ENCODE data around the gene PON3.
"Not testable (repeated sequence)": the region's sequence is repeated elsewhere in the genome, so short reads cannot be mapped to it uniquely, and the experiment has no call there.

PON3 gene

GRCh38 chr7:95411666-95412065, 15.5 kb upstream of the PON3 start:
- DNase-seq: no peak

DNA sequence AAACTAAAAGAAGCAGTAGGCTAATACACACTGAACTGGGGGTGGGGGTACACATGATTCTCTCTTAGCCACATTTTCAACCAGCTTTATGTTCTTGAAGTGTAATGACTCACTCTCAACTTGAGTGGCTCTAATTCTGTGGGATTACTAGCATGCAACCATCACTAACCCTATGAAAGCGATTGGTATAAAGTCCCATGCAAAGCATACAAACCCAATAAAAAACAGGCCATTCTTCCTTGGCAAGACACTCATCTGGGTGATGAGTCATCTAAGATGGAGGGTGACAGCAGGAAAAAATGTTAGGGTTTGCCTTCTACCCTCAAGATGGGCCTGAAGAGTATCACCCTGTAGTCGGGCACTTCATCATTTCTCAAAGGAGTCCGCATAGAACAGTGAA, 14.9 kb upstream of the PON3 start:
- no peak for DNase-seq

DNA sequence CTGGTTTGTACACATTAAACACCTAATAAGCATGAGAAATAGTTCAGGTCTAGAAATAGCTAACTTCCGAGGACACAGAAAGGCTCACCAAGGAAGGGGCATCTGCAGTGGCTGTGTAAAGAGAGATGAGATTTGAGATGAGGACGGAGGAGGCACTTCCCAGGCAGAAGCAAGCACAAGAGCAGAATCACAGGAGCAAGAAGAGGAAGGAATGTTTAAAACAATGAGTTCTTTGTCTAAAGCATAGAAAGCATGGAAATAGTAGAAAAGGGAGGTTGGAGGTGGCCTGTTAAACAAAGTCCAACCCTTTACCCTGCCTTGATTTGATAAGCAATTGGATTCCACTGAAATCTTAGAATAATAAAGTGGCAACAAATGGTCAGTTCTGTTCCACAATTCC, 11.6 kb upstream of the PON3 start:
- no peak for DNase-seq

- DNase-seq: no peak
Measured at GRCh38 chr7:95405800-95406199, 9.6 kb upstream of the PON3 start.

DNA sequence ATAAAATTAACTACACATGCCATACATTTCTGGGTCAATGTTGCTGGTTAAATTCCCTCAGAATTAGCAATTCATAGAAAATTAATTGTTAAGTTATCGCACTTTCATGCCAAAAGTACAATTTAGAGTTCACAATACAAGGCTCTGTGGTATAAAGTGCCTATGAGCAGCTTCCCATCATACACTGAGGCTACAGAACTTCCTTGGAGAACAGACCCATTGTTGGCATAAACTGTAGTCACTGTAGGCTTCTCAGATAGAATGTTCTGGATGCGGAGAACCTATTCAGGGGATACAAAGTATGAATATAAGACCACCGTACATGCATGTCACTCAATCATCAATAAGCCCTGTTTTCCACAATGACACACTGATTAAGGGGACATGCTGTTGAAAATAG, 9.0 kb upstream of the PON3 start:
- DNase-seq: no peak

DNA sequence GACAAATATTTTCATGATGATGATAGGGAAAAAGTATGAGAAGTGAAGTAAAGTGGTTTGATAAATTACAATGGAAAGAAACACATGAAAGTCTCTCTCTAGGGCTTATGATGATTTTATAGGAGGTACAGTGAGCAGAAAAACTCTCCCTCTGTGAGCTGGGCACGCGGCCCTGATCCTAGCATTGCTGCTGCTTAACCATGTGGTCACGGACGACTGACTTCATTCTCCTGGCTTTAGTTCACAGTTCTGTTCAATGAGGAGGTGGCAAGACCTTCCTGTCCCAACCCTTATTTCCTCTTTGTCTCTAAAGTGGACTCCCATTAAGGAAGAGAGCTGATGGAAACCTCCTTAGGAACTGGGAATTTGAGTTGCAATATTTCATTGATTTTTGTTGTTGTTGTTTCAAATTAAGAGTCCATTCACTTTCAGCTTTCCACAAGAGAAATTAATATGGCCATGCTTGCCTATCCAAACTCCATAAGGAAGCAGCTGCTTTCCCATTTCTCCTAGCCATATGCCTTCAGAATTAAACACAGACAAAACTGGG, 8.2 kb upstream of the PON3 start:
- no peak for DNase-seq

DNA sequence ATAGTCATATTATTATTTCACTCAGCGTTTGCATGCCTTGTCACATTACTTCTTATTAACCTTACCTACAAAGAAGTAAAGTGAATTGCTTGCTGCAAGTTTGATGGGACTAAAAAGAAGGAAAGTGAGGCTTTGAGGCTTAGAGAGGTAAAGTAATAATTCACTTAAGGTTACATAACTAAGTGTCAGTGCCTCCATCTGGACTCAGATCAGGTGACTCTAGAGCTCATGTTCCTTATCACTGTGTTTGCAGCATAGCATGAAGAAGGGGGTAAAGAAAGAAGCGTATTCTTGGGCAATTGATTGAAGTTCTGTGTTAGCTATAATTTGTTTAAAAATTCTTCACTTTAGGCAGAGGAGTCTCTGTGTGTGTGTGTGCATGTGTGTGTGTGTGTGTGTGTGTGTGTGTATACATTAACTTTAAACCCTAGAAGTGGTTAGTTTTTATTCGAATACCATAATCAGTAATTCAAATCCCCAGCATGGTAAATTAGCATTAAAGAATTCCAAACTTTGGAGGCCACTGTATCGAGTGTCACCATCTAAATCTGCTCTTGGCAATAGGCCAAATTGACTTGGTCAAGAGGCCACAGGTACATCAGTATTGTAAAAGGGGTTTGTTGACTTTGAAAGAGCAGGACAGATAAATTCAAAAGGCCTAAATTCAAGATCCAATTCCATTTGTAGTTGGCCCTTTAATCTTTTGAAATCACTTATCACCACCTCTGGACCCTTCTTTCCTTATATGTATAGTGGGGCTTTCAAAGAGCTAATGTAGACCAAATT, 2.2 kb upstream of the PON3 start:
- peak; percentile 24 for DNase-seq

- DNase-seq: no peak
Measured at GRCh38 chr7:95397381-95397780, 1.2 kb upstream of the PON3 start.

GRCh38 chr7:95395755-95396135, 430 bp downstream of the PON3 start:
- no peak for DNase-seq

DNA sequence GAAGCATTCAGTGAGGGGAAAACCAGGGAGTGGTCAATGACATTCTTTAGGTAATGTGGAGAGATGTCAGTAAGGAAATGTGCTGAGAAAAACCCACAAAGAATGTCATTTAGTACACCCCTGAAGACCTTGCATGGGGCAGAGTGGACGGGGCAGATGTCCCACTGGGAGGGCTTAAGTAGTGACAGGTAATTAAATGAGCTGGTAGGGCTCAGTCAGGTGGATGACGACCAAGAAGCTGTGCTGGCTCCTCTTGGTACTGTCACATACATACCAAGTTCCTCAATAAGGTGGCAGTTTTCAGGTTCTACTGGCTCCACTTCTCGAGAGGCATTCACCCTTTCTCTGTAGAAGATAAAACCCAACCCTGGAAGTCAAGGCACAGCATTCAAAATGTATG, 1.8 kb downstream of the PON3 start:
- no peak for DNase-seq

DNA sequence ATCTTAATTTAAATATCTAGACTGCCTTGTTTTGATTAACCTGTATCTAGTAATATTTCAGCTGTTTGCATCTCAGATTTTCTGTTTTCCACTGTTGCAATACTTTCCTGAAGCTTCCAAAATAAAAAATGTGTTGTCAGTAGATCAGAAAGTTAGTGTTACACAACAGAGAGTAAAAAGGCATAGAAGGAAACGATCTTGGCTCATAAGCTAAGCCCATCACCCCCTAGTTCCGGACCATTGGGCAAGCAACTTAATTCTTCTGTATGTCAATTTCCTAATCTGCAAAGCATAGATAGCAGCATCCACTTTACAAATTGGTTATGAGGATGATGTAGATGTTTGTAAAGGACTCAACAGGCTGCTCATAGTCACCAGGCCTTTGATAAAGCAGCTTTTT, 4.4 kb downstream of the PON3 start:
- no peak for DNase-seq

GRCh38 chr7:95389516-95389915, 6.7 kb downstream of the PON3 start:
- DNase-seq: no peak

DNA sequence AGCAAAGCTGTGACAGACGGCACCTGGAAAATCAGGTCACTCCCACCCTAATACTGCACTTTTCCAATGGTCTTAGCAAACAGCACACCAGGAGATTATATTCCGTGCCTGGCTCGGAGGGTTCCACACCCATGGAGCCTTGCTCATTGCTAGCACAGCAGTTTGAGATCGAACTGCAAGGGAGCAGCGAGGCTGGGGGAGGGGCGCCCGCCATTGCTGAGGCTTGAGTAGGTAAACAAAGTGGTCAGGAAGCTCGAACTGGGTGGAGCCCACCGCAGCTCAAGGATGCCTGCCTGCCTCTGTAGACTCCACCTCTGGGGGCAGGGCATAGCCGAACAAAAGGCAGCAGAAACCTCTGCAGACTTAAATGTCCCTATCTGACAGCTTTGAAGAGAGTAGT, 16.7 kb downstream of the PON3 start:
- not testable (repeated sequence) for DNase-seq

GRCh38 chr7:95376632-95377400, 19.4 kb downstream of the PON3 start:
- DNase-seq: no peak

DNA sequence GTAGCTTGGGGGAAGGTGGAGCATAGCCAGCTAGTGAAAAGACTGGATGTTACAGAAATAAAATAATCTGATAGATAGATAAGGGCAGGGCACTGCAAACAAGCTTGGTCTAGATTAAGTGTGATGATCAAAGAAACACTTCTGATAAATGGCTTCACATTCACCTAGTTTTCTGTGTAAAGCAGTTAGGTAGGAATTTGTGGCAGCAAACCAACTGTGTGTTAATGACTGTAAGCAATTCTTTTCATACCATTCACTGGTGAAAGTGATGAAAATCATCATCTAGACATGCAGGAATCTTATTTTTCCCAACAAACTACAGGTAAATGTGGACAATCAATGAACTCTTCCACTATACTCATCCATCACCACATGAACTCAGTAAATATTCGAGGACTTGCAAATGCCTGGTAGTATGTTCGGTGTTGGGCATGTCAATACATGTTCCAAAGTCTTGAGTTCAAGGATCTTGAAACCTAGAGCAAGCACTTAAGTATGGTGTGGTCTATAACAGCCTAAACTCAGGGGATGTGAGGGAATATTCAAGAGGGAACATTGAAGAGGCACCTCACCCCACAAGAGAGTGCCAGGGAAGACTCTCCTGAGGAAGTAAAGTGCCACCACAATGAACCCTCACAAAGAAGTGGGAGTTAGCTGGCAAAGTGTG, 20.5 kb downstream of the PON3 start:
- DNase-seq: no peak

DNA sequence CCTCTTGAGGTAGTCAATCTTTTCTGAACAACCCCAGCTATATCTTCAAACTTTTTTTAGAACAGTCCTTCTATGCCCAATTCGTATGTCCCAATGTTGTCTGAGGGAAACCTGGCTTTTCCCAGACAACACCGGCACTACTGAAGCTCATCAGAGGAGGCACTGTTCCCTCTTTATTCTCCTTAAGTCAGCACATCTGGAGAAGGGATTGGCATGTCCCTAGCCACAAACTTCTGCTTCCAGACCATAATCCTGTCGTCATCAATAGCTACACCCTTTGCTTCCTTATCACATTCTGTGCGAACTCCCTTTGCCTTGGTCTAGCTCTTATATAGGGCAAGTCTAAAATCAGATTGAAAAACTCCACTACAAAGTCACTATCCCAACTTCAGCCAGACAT, 22.9 kb downstream of the PON3 start:
- DNase-seq: no peak

- no peak for DNase-seq
Measured at GRCh38 chr7:95368235-95368634, 27.9 kb downstream of the PON3 start.

DNA sequence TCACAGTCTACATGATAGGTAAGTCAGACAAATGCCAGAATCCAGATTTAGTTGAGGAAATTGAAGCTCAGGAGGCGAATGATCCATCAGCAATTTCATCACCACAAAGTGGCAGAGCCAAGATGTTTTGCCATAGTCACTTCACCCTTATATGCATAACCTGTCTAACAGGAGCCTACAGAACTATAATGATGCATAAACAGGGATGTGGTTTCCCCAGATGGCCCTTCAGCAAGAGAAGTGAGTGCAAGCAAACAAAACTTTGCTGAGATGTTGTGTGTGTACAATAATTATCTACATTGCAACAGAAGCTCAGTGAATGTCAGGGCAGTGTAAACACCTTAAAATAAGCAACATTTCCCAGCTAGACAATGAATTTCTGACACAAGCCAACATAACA, 28.6 kb downstream of the PON3 start:
- DNase-seq: no peak

DNA sequence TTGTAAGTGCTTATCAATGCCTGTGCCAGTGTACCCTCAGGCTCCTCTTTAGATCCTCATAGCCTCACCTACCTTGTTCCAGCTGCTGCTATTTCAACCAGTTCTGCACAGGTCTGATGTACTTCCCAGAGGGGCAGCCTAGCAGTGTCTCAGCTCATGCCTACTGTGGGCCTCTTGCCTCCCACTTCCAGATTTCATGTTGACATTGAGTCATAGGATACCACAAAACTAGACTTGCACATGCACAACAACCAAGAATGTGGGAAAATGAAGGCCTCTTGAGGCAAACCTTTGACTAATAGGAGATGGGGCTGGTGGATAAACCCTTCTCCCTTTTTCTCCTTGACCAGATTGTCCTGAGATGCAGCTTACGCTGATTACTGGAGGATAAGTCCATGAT, 31.0 kb downstream of the PON3 start:
- DNase-seq: no peak

DNA sequence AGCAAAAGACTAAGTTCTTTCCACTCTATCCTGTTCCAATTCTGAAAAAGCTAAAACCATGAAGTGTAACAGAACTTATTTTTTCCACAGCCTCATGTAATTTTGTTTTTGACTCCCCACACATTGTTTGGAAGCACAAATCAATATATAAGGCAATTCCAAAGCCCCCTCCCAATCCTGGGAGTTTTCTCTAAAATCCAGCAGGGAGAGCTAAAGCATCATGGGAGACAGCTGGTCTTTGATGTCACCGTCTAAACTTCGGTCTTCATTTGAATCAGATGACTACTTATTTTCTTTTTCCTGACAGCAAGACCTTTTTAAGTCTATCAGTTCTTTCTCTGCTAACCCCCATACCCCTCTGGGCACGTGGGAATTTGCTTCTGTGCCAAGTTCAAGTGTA, 38.6 kb downstream of the PON3 start:
- DNase-seq: no peak

- DNase-seq: no peak
Measured at GRCh38 chr7:95342642-95343307, 53.4 kb downstream of the PON3 start.

DNA sequence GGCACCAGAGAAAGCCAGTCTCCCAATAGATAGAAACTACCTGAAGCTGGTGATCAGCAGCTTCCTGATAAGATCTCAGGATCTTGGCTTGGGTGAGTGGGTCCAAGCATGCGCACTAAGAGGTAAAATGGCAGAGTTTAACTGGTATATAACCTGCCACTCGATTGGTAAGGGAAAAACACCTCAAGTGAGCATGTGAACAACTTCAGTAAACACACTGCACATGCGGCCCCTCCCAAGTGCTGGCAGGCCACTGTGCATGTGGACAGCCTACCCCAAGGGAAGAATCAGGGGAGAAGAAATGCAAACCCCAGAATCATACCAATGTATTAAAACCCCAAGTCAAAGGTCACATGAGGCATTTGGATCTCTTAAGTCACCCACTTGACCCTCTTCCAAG, 54.1 kb downstream of the PON3 start:
- no peak for DNase-seq

DNA sequence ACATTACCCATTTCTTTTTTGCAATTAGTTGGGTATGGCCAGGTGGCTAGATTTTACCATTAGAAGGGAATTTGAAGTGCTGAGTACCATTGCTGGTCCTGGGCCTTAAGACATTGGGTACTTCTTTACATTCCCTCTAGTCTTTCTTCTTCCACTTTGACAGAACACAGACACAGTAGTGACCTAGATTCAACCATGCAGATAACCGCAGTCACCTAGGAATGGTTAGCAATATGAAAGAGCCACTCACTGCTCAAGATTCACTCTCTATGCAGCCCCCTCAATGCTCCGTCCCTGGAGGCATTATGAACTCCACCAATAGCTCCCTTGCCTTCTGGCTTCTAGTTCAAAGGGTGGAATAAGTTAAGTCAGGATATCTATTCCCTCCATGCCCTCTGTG, 55.7 kb downstream of the PON3 start:
- no peak for DNase-seq
